Prostate gland (tissue), 2 donors: ENCODE data around the gene IL20RB. TPM values are rescaled to one million over a fixed set of nuclear protein-coding genes. Genes with fewer than 3 reads are reported as not detected.

Experiments
- DNase-seq: peaks from one replicate; pipeline ENCODE4 v3.0.0-alpha.2; 2019; ENCODE audit warnings: low spot score
- H3K27ac ChIP-seq, 2 donors: fragments of 200-600 bp; sonication (generic); 2 replicates each; pipeline ENCODE4 v1.5.1; 2017 to 2019
- H3K27me3 ChIP-seq: fragments of 200-600 bp; sonication (generic); replicated peaks from 2 replicates; pipeline ENCODE4 v1.5.1; 2019; ENCODE audit not compliant: insufficient read depth
- H3K36me3 ChIP-seq, 2 donors: fragments of 200-600 bp; sonication (generic); 1 replicate in 1 of 2; 2 replicates in 1 of 2; pipeline versions ENCODE4 v1.5.1 to v1.8.1; 2017 to 2019
- H3K4me1 ChIP-seq: fragments of 200-600 bp; sonication (generic); replicated peaks from 2 replicates; pipeline ENCODE4 v1.5.1; 2019
- H3K4me3 ChIP-seq, 2 donors: fragments of 200-600 bp; sonication (generic); 2 replicates each; pipeline ENCODE4 v1.5.1; 2017 to 2019
- H3K9me3 ChIP-seq: fragments of 200-600 bp; sonication (generic); 2 replicates; pipeline ENCODE4 v1.5.1; 2017
- POLR2A ChIP-seq: fragments of 450-650 bp; IDR thresholded peaks from one replicate; pipeline ENCODE4 v1.6.1; 2016; ENCODE audit warnings: antibody characterized with exemption, mild to moderate bottlenecking
- POLR2AphosphoS5 ChIP-seq: sonication (generic); formaldehyde crosslinking; IDR thresholded peaks from one replicate; pipeline ENCODE4 v1.6.1; 2017; ENCODE audit warnings: antibody characterized with exemption
- WGBS: methylation state at CpG from one replicate; pipeline ENCODE4 v1.1.5; 2018; 5-methylcytosine and 5-hydroxymethylcytosine counted together
- intact Hi-C: fragments of 100-400 bp; cut with DNase I; formaldehyde crosslinking; loops from one replicate; pipeline ENCODE4 v1.14.2; 2022
- total RNA-seq, 2 donors: library from RNA; depleted of rRNA; stranded (reverse); fragments of >200 nt; gene quantifications; one replicate each; pipeline ENCODE4 v1.1.0, GENCODE V29; 2016
- TF ChIP-seq, protein P1 (sequence below), 4 experiments: fragments of 200-600 bp in 2 of 4; fragments of 450-650 bp in 2 of 4; sonication (generic) in 2 of 4; IDR thresholded peaks; 1 replicate in 3 of 4; 2 replicates in 1 of 4; pipeline ENCODE4 v1.5.1; 2016 to 2019; ENCODE audit warnings: antibody characterized with exemption in 4 of 4, mild to moderate bottlenecking in 2 of 4, moderate library complexity in 2 of 4

Gene IL20RB, protein sequence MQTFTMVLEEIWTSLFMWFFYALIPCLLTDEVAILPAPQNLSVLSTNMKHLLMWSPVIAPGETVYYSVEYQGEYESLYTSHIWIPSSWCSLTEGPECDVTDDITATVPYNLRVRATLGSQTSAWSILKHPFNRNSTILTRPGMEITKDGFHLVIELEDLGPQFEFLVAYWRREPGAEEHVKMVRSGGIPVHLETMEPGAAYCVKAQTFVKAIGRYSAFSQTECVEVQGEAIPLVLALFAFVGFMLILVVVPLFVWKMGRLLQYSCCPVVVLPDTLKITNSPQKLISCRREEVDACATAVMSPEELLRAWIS
- 1 to 10 TPM in 1 of 2 donors, under 1 TPM in 1; 0.14 to 2.5 TPM for total RNA-seq

DNA sequence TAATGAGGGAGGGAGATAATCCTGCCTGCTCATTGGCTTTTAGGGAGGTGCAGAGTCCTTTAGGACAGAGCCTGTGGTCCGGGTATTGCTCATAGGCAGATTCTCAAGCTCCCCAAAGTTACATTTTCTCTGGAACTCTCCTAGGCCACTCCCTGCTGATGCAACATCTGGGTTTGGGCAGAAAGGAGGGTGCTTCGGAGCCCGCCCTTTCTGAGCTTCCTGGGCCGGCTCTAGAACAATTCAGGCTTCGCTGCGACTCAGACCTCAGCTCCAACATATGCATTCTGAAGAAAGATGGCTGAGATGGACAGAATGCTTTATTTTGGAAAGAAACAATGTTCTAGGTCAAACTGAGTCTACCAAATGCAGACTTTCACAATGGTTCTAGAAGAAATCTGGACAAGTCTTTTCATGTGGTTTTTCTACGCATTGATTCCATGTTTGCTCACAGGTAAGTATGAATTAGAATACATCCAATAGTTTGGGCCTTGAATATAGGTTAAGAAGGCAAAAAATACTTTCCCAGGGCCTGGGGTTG lies at the start of gene IL20RB:
IL20RB (plus strand) TSS at position 233 of the 538 bp plus-strand sequence; CDS start at position 364, 131 bp downstream.
- Histone ChIP-seq H3K9me3 (no peaks in the 10 kb centered on the region), H3K4me1 (no peaks in the 10 kb centered on the region), H3K27ac (no peak within 1 kb of the TSS), H3K36me3 (no peaks in the 10 kb centered on the region), H3K27me3 (no peaks in the 10 kb centered on the region), H3K4me3 (no peak within 1 kb of the TSS)
- WGBS = 89% methylated on average over 7 of the region's 7 CpGs
- DNase-seq = no peak
- TF ChIP-seq, protein P1, sequence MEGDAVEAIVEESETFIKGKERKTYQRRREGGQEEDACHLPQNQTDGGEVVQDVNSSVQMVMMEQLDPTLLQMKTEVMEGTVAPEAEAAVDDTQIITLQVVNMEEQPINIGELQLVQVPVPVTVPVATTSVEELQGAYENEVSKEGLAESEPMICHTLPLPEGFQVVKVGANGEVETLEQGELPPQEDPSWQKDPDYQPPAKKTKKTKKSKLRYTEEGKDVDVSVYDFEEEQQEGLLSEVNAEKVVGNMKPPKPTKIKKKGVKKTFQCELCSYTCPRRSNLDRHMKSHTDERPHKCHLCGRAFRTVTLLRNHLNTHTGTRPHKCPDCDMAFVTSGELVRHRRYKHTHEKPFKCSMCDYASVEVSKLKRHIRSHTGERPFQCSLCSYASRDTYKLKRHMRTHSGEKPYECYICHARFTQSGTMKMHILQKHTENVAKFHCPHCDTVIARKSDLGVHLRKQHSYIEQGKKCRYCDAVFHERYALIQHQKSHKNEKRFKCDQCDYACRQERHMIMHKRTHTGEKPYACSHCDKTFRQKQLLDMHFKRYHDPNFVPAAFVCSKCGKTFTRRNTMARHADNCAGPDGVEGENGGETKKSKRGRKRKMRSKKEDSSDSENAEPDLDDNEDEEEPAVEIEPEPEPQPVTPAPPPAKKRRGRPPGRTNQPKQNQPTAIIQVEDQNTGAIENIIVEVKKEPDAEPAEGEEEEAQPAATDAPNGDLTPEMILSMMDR (IDR thresholded peaks at IDR 0.05) = no peak
- TF ChIP-seq POLR2A (no peak), POLR2AphosphoS5 (no peak)
- intact Hi-C loops = no loop called here

GRCh38 chr3:136908297-136908696 lies 49.5 kb upstream of the IL20RB start:
- WGBS = 95% methylated on average over 2 of the region's 2 CpGs
- Histone ChIP-seq H3K27ac (no peak overlapping the region), H3K4me1 (no peaks in the 10 kb centered on the region), H3K4me3 (no peak overlapping the region), H3K27me3 (no peaks in the 10 kb centered on the region), H3K9me3 (no peaks in the 10 kb centered on the region), H3K36me3 (no peaks in the 10 kb centered on the region)
- intact Hi-C loops = no loop called here
- TF ChIP-seq POLR2AphosphoS5 (no peak), POLR2A (no peak)
- TF ChIP-seq, protein P1 (IDR thresholded peaks at IDR 0.05) = no peak
- DNase-seq = no peak

DNA sequence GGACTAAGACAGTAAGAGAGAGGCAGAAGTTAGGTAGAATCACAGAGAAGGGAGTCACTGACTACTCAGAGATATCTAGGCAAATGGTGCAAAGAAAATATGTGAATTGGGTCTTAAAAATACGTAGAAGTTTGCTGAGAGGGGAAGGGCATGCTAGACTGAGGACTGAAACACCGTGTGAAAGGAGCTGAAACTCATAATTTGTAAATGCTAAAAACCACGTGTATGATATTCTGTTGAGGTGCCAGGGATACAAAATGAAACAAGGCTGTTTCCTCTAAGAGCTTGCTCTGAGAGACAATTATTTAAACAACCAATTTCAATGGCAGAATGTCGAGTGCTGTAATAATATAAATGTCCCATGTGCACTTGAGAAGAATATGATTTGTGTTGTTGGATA lies 48.6 kb upstream of the IL20RB start:
- WGBS = 67% methylated on average over 4 of the region's 4 CpGs
- intact Hi-C loops = no loop called here
- Histone ChIP-seq H3K4me3 (no peak overlapping the region), H3K27ac (no peak overlapping the region), H3K27me3 (no peaks in the 10 kb centered on the region), H3K36me3 (no peaks in the 10 kb centered on the region), H3K4me1 (no peaks in the 10 kb centered on the region), H3K9me3 (no peaks in the 10 kb centered on the region)
- TF ChIP-seq POLR2A = no peak
- TF ChIP-seq, protein P1 (IDR thresholded peaks at IDR 0.05) = no peak
- no peak for TF ChIP-seq POLR2AphosphoS5
- no peak for DNase-seq

DNA sequence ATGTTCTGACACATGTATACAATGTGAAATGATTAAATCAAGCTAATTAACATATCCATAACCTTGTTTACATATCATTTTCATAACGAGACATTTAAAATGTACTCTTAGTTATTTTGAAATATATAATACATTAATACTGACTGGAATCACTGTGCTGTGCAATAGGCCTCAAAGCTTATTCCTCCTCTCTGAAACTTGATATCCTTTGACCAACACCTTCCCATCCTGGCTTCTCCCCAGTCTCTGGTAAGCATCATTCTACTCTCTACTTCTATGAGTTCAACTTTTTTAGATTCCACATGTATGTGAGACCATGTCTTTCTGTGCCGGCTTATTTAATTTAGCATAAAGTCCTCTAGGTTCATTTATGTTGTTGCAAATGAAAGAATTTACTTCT lies 47.1 kb upstream of the IL20RB start:
- Histone ChIP-seq H3K9me3 (no peaks in the 10 kb centered on the region), H3K36me3 (no peaks in the 10 kb centered on the region), H3K27ac (no peak overlapping the region), H3K4me1 (no peaks in the 10 kb centered on the region), H3K27me3 (no peaks in the 10 kb centered on the region), H3K4me3 (no peak overlapping the region)
- TF ChIP-seq POLR2A (no peak), POLR2AphosphoS5 (no peak)
- TF ChIP-seq, protein P1 (IDR thresholded peaks at IDR 0.05) = no peak
- WGBS = 95% methylated on average over 2 of the region's 2 CpGs
- intact Hi-C loops = no loop called here
- no peak for DNase-seq

DNA sequence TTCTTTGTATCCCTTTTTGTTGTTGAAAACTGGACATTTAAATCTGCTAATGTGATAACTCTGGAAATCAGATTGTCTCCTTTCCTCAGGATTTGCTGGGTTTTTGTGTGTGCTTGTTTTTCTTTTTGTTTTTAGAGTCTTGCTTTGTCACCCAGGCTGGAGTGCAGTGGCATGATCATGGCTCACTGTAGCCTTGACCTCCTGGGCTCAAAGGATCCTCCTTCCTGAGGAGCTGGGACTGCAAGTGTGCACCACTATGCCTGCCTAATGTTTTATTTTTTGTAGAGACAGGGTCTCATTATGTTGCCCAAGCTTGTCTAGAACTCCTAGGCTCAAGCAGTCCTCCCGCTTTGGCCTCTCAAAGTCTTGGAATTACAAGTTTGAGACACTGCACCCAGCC lies 44.6 kb upstream of the IL20RB start:
- Histone ChIP-seq H3K4me3 (no peak overlapping the region), H3K9me3 (no peaks in the 10 kb centered on the region), H3K36me3 (no peaks in the 10 kb centered on the region), H3K27me3 (no peaks in the 10 kb centered on the region), H3K4me1 (no peaks in the 10 kb centered on the region), H3K27ac (no peak overlapping the region)
- 92% methylated on average over 1 of the region's 1 CpG for WGBS
- TF ChIP-seq POLR2AphosphoS5 = no peak
- no peak for TF ChIP-seq POLR2A
- TF ChIP-seq, protein P1 (IDR thresholded peaks at IDR 0.05) = no peak
- intact Hi-C loops = no loop called here
- no peak for DNase-seq
